HG03135 (cell line): Measurements from ENCODE around the gene LHFPL3.

Experiments
- ATAC-seq: cut with Tn5 transposase; IDR thresholded peaks from one replicate; pipeline ENCODE4 v1.9.1; 2021; ENCODE audit warnings: mild to moderate bottlenecking, moderate library complexity; ENCODE audit not compliant: unreplicated experiment

LHFPL3 gene

DNA sequence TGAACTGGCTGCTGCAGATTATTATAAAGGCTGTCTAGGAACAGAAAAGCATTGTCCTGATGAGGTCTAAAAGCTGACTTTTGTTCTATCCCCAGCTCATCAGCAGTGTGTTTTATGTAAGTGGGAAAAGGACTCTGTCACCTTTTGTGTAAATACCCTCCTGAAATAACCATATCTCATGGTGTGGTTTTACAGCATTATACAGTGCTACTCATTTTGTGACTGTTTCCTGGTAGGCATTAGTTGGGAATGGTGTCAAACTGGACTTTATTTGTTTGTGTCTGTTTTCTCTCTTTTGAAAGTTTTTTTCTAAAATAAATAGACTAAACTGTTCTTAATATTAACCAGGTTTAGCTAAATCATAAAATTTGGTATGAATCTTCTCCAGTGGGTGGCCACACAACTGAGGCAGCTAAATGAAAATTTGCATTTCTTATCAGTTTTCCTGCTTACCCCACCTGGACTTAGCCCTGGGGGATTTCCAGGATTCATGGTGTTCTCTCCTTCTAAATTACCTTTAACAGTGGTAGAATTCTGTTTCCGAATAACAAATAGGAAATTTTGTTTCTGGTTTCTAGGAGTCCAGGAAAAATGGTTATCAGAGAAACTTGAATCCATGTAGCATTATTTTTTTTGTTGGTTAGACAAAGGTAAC lies 140.9 kb downstream of the LHFPL3 start:
- no peak for ATAC-seq

- ATAC-seq = no peak
Observed at GRCh38 chr7:104480529-104480928, 152.1 kb downstream of the LHFPL3 start.

DNA sequence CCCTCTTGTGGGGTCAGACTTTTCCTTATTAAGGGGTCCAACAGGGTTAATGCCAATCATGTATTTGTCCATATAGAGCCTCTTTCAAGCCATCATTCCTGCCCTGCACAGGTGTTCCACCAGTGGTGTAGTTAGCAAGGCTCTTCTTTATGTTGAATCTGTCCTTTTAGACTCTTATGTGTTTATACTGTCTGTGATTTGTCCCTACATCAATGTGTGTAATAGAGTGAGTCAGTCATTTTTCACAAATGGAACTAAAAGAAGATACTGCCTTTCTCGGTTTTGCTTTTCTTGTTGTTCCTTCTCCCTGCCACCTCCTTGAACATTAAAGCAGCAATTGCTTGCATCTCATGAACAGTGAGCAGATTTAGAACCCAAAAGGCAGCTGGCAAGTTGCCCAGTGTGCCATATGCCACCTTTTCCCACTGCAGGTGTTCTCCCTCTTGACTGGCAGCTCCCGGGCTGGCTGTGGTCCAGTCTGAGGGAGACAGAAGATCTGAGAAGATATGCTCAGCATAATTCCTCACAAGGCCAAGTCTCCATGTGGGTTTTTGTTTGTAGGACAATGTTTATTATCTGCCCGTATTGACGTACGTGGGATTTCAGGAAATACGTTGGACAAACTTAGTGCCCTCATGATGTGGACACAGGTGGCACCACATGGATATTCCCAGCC lies 154.1 kb downstream of the LHFPL3 start:
- no peak for ATAC-seq

- ATAC-seq = no peak
Observed at GRCh38 chr7:104486931-104487330, 158.5 kb downstream of the LHFPL3 start.

GRCh38 chr7:104487642-104488041 lies 159.2 kb downstream of the LHFPL3 start:
- ATAC-seq = no peak

GRCh38 chr7:104497379-104497967 lies 169.1 kb downstream of the LHFPL3 start:
- no peak for ATAC-seq

- no peak for ATAC-seq
Observed at GRCh38 chr7:104499975-104500374, 171.6 kb downstream of the LHFPL3 start.

GRCh38 chr7:104509874-104510273 lies 181.5 kb downstream of the LHFPL3 start:
- no peak for ATAC-seq

GRCh38 chr7:104524853-104525252 lies 196.4 kb downstream of the LHFPL3 start:
- ATAC-seq = no peak

- ATAC-seq = no peak
Observed at GRCh38 chr7:104528142-104528541, 199.7 kb downstream of the LHFPL3 start.

GRCh38 chr7:104529567-104529966 lies 201.2 kb downstream of the LHFPL3 start:
- ATAC-seq = no peak

DNA sequence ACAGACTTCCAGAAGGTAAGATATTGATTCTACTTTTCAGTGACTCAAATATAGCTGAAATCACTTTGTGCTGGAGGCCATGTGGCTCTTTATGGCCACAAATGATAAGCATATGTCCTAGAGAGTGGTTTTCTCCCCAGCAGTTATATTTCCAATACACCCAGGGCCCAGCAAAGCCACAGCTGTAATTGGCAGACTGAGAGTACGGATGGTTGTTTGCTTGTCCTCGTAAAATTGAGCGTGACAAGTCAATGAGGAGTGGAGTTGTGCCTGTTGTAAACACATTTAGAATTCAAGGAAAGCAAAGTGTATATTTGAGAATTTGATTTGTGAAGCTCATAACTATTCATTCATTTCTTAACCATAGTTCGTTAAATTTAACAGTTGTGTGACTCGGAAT lies 201.8 kb downstream of the LHFPL3 start:
- no peak for ATAC-seq

- no peak for ATAC-seq
Observed at GRCh38 chr7:104534149-104534548, 205.7 kb downstream of the LHFPL3 start.

DNA sequence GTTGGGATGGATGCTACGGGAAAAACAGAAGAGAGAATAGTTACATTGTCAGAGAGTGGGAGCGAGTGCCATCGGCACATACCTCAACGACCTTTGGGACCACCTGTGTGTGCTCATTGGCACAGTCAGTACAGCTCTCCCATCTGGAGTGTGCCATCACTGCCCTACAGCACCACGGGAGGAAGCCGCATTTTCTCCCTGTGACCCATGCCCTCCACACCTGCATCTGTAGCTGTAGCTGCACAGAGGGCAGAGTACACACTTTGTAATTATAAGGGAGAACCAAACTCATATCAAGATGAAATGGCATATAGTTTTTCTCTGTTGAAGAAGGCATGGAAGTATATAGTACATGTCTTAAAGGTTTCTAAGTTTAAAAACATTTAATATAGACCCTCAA lies 207.4 kb downstream of the LHFPL3 start:
- no peak for ATAC-seq

- ATAC-seq = no peak
Observed at GRCh38 chr7:104536956-104537355, 208.6 kb downstream of the LHFPL3 start.

- no peak for ATAC-seq
Observed at GRCh38 chr7:104538152-104538551, 209.7 kb downstream of the LHFPL3 start.

DNA sequence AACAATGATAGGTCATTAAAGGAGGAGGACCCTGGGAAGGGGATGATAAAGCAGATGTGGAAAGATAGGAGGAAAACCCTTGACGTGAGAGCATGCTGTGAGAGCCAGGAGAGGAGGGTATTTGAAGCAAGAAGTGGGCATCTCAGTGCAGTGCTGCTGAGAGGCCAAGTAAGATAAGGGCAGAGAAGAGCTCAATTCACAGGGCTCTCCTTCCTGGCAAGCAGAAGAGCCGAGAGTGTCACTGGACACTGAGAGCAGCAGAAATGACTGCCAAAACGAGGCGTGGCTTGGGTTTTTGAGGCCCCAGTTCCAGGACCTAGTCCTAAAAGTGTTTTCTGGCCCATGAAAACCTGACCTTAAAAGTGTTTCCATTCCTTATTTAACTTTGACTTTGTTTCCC lies 213.5 kb downstream of the LHFPL3 start:
- no peak for ATAC-seq

DNA sequence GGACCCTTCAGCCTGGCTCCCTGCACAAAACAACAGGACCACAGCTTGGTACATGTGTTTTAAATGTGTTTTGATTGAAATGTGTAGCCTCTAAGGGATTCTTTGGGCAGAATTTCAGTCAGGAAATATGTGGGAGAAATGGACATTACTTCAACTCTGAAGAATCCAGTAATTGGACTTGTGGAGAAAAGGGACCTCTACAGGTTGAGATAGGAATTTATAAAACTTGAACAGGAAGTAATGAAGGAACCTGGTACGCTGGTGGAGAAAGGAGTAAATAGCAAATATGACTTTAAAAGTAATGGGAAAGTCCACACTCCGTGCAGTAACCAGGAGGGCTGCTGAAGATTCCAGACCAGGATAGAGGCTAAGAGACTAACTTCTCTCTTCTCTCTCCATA lies 220.5 kb downstream of the LHFPL3 start:
- ATAC-seq = no peak

GRCh38 chr7:104550362-104550761 lies 222.0 kb downstream of the LHFPL3 start:
- ATAC-seq = no peak

DNA sequence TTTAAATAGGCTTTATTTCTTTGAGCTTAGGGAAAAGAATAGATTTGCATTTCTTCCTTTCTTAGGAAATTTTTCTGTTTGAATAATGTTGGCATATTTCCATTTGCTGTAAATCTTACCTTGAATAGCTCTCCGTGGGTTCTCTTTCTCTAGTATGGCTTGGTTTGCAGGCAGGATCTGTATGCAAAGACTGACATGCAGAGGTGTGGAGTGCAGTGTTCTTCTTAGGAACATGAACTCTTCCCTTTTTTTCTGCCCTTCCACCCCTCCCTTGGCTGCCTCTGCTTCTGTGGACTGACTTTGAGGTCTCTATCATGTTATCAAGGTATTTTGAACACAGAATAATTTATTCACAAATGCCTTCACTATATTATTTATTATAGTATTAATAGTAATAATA lies 222.8 kb downstream of the LHFPL3 start:
- no peak for ATAC-seq

DNA sequence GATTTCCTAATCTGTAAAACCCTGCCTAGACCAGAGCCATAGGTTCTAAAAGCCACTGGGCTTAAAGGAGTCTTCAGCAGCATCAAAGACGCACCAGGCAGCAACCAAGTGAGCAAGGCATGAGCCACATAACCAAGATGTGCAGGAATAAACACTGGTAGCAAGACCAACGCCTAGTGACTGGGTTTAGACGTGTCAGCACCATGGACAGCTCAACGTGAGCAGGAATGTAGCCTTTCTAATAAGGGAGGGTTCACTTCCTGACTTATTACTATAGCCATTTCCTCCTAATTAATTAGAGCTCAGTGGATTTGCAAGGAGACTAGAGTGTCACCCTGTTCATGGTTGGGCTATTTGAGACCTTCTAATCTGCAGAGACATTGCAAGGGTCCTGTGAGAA lies 223.7 kb downstream of the LHFPL3 start:
- no peak for ATAC-seq

DNA sequence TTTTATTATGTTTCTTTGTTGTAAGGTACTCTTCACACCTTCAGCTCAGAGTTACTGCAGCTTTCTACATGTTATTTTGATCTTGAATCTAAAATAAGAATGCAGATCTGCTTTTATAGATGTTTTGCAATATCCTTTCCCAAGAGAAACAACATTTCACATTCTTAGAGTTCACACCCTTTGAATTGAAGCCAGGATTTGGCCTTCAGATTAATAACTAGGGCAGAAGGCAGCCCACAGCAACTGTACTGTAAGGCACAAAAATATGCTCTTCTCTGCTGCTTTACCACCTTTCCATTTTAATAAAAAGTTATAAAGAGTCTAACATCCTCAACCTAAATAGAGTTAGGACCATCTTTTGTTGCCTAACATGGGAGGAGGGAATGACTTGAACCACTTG lies 224.7 kb downstream of the LHFPL3 start:
- no peak for ATAC-seq
